H1 (cell line): ENCODE results near the gene C19orf25. TPM values are rescaled to one million over a fixed set of nuclear protein-coding genes. Genes with fewer than 3 reads are reported as not detected.

Source experiments
- CHD7 ChIP-seq: fragments of 300-600 bp; sonication (generic); IDR thresholded peaks from 2 replicates; pipeline ENCODE4 v1.7.1; 2012; ENCODE audit warnings: low read length, moderate library complexity, mild to moderate bottlenecking, inconsistent platforms; ENCODE audit not compliant: insufficient replicate concordance
- SP2 ChIP-seq: IDR thresholded peaks from 2 replicates; pipeline ENCODE4 v1.6.1; 2012; ENCODE audit warnings: mild to moderate bottlenecking, low read length, inconsistent platforms
- polyA plus RNA-seq, 7 experiments: library from polyadenylated mRNA; depleted of rRNA in 3 of 7; stranded (reverse) in 5 of 7; unstranded in 2 of 7; fragments of >200 nt in 5 of 7; fragments of 200-250 nt in 2 of 7; gene quantifications; 1 replicate in 5 of 7; 2 replicates in 1 of 7; 4 replicates in 1 of 7; pipeline versions ENCODE4 v1.2.1 to v1.2.3, GENCODE V29; 2011 to 2013; ENCODE audit warnings: missing spikeins in 2 of 7, mixed read lengths in 2 of 7
- total RNA-seq: library from RNA; stranded (reverse); fragmentation: NEBNext Ultra II Directional; extraction: Animal tissue kit (Norgen Biotek cat#: 25700); gene quantifications from 2 replicates; pipeline ENCODE4 v1.2.1, GENCODE V29; 2021

The C19orf25 gene
- total and polyA plus RNA-seq, 2 of the 8 experiments (the other 6 are each of a cell fraction or from before 2014, with no cell fraction given), result 41.3 to 67.4 TPM

GRCh38 chr19:1502433-1503088 is 23.5 kb upstream of the C19orf25 start (continued):
- TF ChIP-seq CHD7 (no peak), SP2 (no peak)
